ENCODE measurements around the gene HSP90AA1.

DNA sequence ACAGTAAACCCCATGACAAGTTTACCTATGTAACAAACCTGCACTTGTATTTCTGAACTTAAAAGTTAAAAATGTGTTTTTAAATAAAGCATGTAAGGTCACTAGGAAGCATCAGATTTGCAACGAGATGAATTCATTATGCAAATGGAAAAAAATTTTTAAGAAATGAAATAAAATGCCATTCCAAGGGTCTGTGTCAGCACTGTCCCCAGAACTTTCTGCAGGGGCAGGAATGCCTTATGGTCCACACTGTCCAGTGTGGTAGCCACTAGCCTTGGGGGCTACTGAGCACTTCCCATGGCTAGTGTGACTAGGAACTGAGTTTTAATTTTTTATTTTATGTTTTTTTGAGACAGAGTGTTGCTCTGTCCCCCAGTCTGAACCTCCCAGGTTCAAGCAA lies 49.2 kb downstream of the HSP90AA1 start:
- TF ChIP-seq POLR2A (IDR thresholded peaks at IDR 0.05) (no peak), CTCF (IDR thresholded peaks at IDR 0.05) (no peak)

Measured in heart left ventricle (tissue), 13 donors.